RWPE1 (cell line): ENCODE results near the gene GSC2.

ENCODE experiments used
- CTCF ChIA-PET: fragments of 350-600 bp; sonication (Branson Sonifier 250); formaldehyde crosslinking; extraction: SDS; loops from one replicate; lab custom pipeline; 2021; lab: Yijun Ruan, JAX
- POLR2A ChIA-PET: fragments of 400-600 bp; formaldehyde crosslinking; extraction: SDS; loops from one replicate; lab custom pipeline; 2020; ENCODE audit warnings: antibody characterized with exemption; ENCODE audit not compliant: low non-redundant PET; lab: Yijun Ruan, JAX
- DNase-seq: peaks from one replicate; pipeline ENCODE4 v3.0.0; 2012; ENCODE audit warnings: low spot score
- H3K27ac ChIP-seq: fragments of 450-650 bp; 2 replicates; pipeline ENCODE4 v1.5.1; 2017
- CTCF ChIP-seq: fragments of 450-650 bp; conservative IDR thresholded peaks from 2 replicates; pipeline ENCODE4 v1.5.1; 2017; ENCODE audit warnings: low read depth, mild to moderate bottlenecking

GSC2 gene

GRCh38 chr22:19133561-19133960 lies 16.5 kb downstream of the GSC2 start:
- H3K27ac ChIP-seq = no peak overlapping the region
- no peak for TF ChIP-seq CTCF
- POLR2A ChIA-PET = no interaction called here
- CTCF ChIA-PET = no interaction called here
- DNase-seq = no peak

- ChIA-PET POLR2A (no interaction called here), CTCF (no interaction called here)
- DNase-seq = no peak
- H3K27ac ChIP-seq = 0 out of 2 replicates have a peak overlapping the region, but pooled peaks have one; percentile 5
- TF ChIP-seq CTCF = no peak
Observed at GRCh38 chr22:19132693-19133400, 17.2 kb downstream of the GSC2 start.

- ChIA-PET POLR2A (no interaction called here), CTCF (no interaction called here)
- H3K27ac ChIP-seq = no peak overlapping the region
- TF ChIP-seq CTCF = no peak
- no peak for DNase-seq
Observed at GRCh38 chr22:19132153-19132552, 17.9 kb downstream of the GSC2 start.

- no peak for DNase-seq
- CTCF ChIA-PET = interaction anchor here (0.6 kb wide), 1 partner anchor 11 kb away, joined by 3 read pairs; no protein-coding TSS in a partner anchor
- POLR2A ChIA-PET = no interaction called here
- no peak for TF ChIP-seq CTCF
- H3K27ac ChIP-seq = peak overlapping the region; percentile 90
Observed at GRCh38 chr22:19131685-19132015, 18.4 kb downstream of the GSC2 start.

GRCh38 chr22:19130959-19131684 lies 19.0 kb downstream of the GSC2 start, which contains the start of gene TSSK2:
TSSK2 (plus strand) TSS chr22:19131308; CDS start chr22:19131400, 92 bp downstream.
- TF ChIP-seq CTCF = no peak
- DNase-seq = no peak
- peak within 1 kb of the TSS; percentile 90 for H3K27ac ChIP-seq
- CTCF ChIA-PET = interaction anchor here (0.6 kb wide), 1 partner anchor 11 kb away, joined by 3 read pairs; no protein-coding TSS in a partner anchor
- POLR2A ChIA-PET = no interaction called here

- peak; percentile 72 for DNase-seq
- no peak for TF ChIP-seq CTCF
- ChIA-PET POLR2A (no interaction called here), CTCF (no interaction called here)
- peak overlapping the region; percentile 90 for H3K27ac ChIP-seq
Observed at GRCh38 chr22:19129871-19130270, 20.2 kb downstream of the GSC2 start.
